Measurements from ENCODE around the gene CUL4A. TPM values are rescaled to one million over a fixed set of nuclear protein-coding genes. Genes with fewer than 3 reads are reported as not detected.
"Not testable (repeated sequence)": the region's sequence is repeated elsewhere in the genome, so short reads cannot be mapped to it uniquely, and the experiment has no call there.

Gene CUL4A
- polyA plus RNA-seq, 4 donors = 30.2 to 80.1 (median 32.5) TPM

GRCh38 chr13:113245849-113246796 lies 36.7 kb downstream of the CUL4A start:
- Histone ChIP-seq H3K9me3 (ENCODE audit: control insufficient read depth in 2 of 2, insufficient read depth in 1 of 2, low read depth in 1 of 2, low read length in 1 of 2) (no peaks in the 10 kb centered on the region), H3K27me3 (ENCODE audit: control insufficient read depth in 3 of 3, insufficient read depth in 3 of 3, low read length in 3 of 3) (no peaks in the 10 kb centered on the region), H3K36me3 (ENCODE audit: control insufficient read depth in 3 of 3, insufficient read depth in 2 of 3, low read depth in 1 of 3, low read length in 3 of 3) (peaks cover 24 to 66% (median 29%) of the 10 kb centered on the region in 3 donors), H3K27ac (ENCODE audit: low read depth in 1 of 3, low read length in 2 of 3) (no peak overlapping the region), H3K4me1 (ENCODE audit: control insufficient read depth in 3 of 3, insufficient read depth in 2 of 3, low read depth in 1 of 3, low read length in 2 of 3) (no peaks in the 10 kb centered on the region), H3K4me3 (ENCODE audit: low read depth in 1 of 3, low read length in 3 of 3) (no peak overlapping the region)
- DNase-seq = no peak
- no peak for FAIRE-seq
- WGBS, 3 donors = 79 to 84% (median 83%) methylated on average over 10 of the region's 10 CpGs

- no peak overlapping the region for H3K4me3 ChIP-seq (ENCODE audit: low read depth in 1 of 3, low read length in 3 of 3)
- H3K4me1 ChIP-seq (ENCODE audit: control insufficient read depth in 3 of 3, insufficient read depth in 2 of 3, low read depth in 1 of 3, low read length in 2 of 3) = no peaks in the 10 kb centered on the region
- FAIRE-seq = no peak
- no peak for DNase-seq
- H3K27ac ChIP-seq (ENCODE audit: low read depth in 1 of 3, low read length in 2 of 3) = no peak overlapping the region
- no peaks in the 10 kb centered on the region for H3K9me3 ChIP-seq (ENCODE audit: control insufficient read depth in 2 of 2, insufficient read depth in 1 of 2, low read depth in 1 of 2, low read length in 1 of 2)
- 89 to 90% (median 90%) methylated on average over 11 of the region's 11 CpGs for WGBS, 3 donors
- no peaks in the 10 kb centered on the region for H3K27me3 ChIP-seq (ENCODE audit: control insufficient read depth in 3 of 3, insufficient read depth in 3 of 3, low read length in 3 of 3)
- H3K36me3 ChIP-seq (ENCODE audit: control insufficient read depth in 3 of 3, insufficient read depth in 2 of 3, low read depth in 1 of 3, low read length in 3 of 3) = peaks cover 18 to 64% (median 31%) of the 10 kb centered on the region in 3 donors
Measured at GRCh38 chr13:113252516-113253095, 43.2 kb downstream of the CUL4A start.

- not testable (repeated sequence) for H3K27ac ChIP-seq (ENCODE audit: low read depth in 1 of 3, low read length in 2 of 3); H3K4me1 ChIP-seq (ENCODE audit: control insufficient read depth in 3 of 3, insufficient read depth in 2 of 3, low read depth in 1 of 3, low read length in 2 of 3); FAIRE-seq; H3K9me3 ChIP-seq (ENCODE audit: control insufficient read depth in 2 of 2, insufficient read depth in 1 of 2, low read depth in 1 of 2, low read length in 1 of 2); DNase-seq; H3K27me3 ChIP-seq (ENCODE audit: control insufficient read depth in 3 of 3, insufficient read depth in 3 of 3, low read length in 3 of 3); H3K4me3 ChIP-seq (ENCODE audit: low read depth in 1 of 3, low read length in 3 of 3)
- H3K36me3 ChIP-seq (ENCODE audit: control insufficient read depth in 3 of 3, insufficient read depth in 2 of 3, low read depth in 1 of 3, low read length in 3 of 3) = peaks cover 16 to 60% (median 19%) of the 10 kb centered on the region in 3 donors
- WGBS, 3 donors = 98 to 100% (median 98%) methylated on average over 6 of the region's 6 CpGs
Measured at GRCh38 chr13:113257908-113258307, 48.5 kb downstream of the CUL4A start.

GRCh38 chr13:113258321-113259054 lies 49.1 kb downstream of the CUL4A start:
- no peaks in the 10 kb centered on the region for H3K27me3 ChIP-seq (ENCODE audit: control insufficient read depth in 3 of 3, insufficient read depth in 3 of 3, low read length in 3 of 3)
- peaks cover 16 to 60% (median 20%) of the 10 kb centered on the region in 3 donors for H3K36me3 ChIP-seq (ENCODE audit: control insufficient read depth in 3 of 3, insufficient read depth in 2 of 3, low read depth in 1 of 3, low read length in 3 of 3)
- DNase-seq (no peak), FAIRE-seq (no peak)
- H3K9me3 ChIP-seq (ENCODE audit: control insufficient read depth in 2 of 2, insufficient read depth in 1 of 2, low read depth in 1 of 2, low read length in 1 of 2) = no peaks in the 10 kb centered on the region
- H3K27ac ChIP-seq (ENCODE audit: low read depth in 1 of 3, low read length in 2 of 3) = no peak overlapping the region
- no peak overlapping the region for H3K4me3 ChIP-seq (ENCODE audit: low read depth in 1 of 3, low read length in 3 of 3)
- no peaks in the 10 kb centered on the region for H3K4me1 ChIP-seq (ENCODE audit: control insufficient read depth in 3 of 3, insufficient read depth in 2 of 3, low read depth in 1 of 3, low read length in 2 of 3)
- 90 to 96% (median 95%) methylated on average over 5 of the region's 5 CpGs for WGBS, 3 donors

- DNase-seq (no peak), FAIRE-seq (no peak)
- Histone ChIP-seq H3K36me3 (ENCODE audit: control insufficient read depth in 3 of 3, insufficient read depth in 2 of 3, low read depth in 1 of 3, low read length in 3 of 3) (peaks cover 11 to 54% (median 21%) of the 10 kb centered on the region in 3 donors), H3K27ac (ENCODE audit: low read depth in 1 of 3, low read length in 2 of 3) (no peak overlapping the region), H3K4me3 (ENCODE audit: low read depth in 1 of 3, low read length in 3 of 3) (no peak overlapping the region), H3K9me3 (ENCODE audit: control insufficient read depth in 2 of 2, insufficient read depth in 1 of 2, low read depth in 1 of 2, low read length in 1 of 2) (no peaks in the 10 kb centered on the region), H3K27me3 (ENCODE audit: control insufficient read depth in 3 of 3, insufficient read depth in 3 of 3, low read length in 3 of 3) (no peaks in the 10 kb centered on the region), H3K4me1 (ENCODE audit: control insufficient read depth in 3 of 3, insufficient read depth in 2 of 3, low read depth in 1 of 3, low read length in 2 of 3) (no peaks in the 10 kb centered on the region)
- 90 to 94% (median 92%) methylated on average over 13 of the region's 13 CpGs for WGBS, 3 donors
Measured at GRCh38 chr13:113260996-113261395, 51.6 kb downstream of the CUL4A start.

GRCh38 chr13:113263016-113263415 lies 53.6 kb downstream of the CUL4A start:
- WGBS, 3 donors = 82 to 87% (median 83%) methylated on average over 7 to 14 of the region's 14 CpGs
- not testable (repeated sequence) for H3K4me1 ChIP-seq (ENCODE audit: control insufficient read depth in 3 of 3, insufficient read depth in 2 of 3, low read depth in 1 of 3, low read length in 2 of 3); FAIRE-seq

GRCh38 chr13:113267642-113268405 lies 58.4 kb downstream of the CUL4A start:
- H3K4me1 ChIP-seq (ENCODE audit: control insufficient read depth in 3 of 3, insufficient read depth in 2 of 3, low read depth in 1 of 3, low read length in 2 of 3) = no peaks in the 10 kb centered on the region

More at GRCh38 chr13:113263016-113263415, 53.6 kb downstream of the CUL4A start:
- peaks cover 4 to 45% (median 18%) of the 10 kb centered on the region in 3 donors for H3K36me3 ChIP-seq (ENCODE audit: control insufficient read depth in 3 of 3, insufficient read depth in 2 of 3, low read depth in 1 of 3, low read length in 3 of 3)
- DNase-seq; H3K4me3 ChIP-seq (ENCODE audit: low read depth in 1 of 3, low read length in 3 of 3); H3K27me3 ChIP-seq (ENCODE audit: control insufficient read depth in 3 of 3, insufficient read depth in 3 of 3, low read length in 3 of 3); H3K27ac ChIP-seq (ENCODE audit: low read depth in 1 of 3, low read length in 2 of 3); H3K9me3 ChIP-seq (ENCODE audit: control insufficient read depth in 2 of 2, insufficient read depth in 1 of 2, low read depth in 1 of 2, low read length in 1 of 2): not testable (repeated sequence)

More at GRCh38 chr13:113267642-113268405, 58.4 kb downstream of the CUL4A start:
- FAIRE-seq (no peak), DNase-seq (no peak)
- WGBS, 3 donors = 92% methylated on average over 20 of the region's 20 CpGs
- Histone ChIP-seq H3K4me3 (ENCODE audit: low read depth in 1 of 3, low read length in 3 of 3) (no peak overlapping the region), H3K9me3 (ENCODE audit: control insufficient read depth in 2 of 2, insufficient read depth in 1 of 2, low read depth in 1 of 2, low read length in 1 of 2) (no peaks in the 10 kb centered on the region), H3K36me3 (ENCODE audit: control insufficient read depth in 3 of 3, insufficient read depth in 2 of 3, low read depth in 1 of 3, low read length in 3 of 3) (peaks cover 2 to 18% (median 4%) of the 10 kb centered on the region in 3 donors), H3K27me3 (ENCODE audit: control insufficient read depth in 3 of 3, insufficient read depth in 3 of 3, low read length in 3 of 3) (no peaks in the 10 kb centered on the region), H3K27ac (ENCODE audit: low read depth in 1 of 3, low read length in 2 of 3) (no peak overlapping the region)
